ENCODE data around the gene ARPC1A.

GRCh38 chr7:99324559-99324958, 1.1 kb upstream of the ARPC1A start:
- no peak for TF ChIP-seq CTCF (IDR thresholded peaks at IDR 0.05)
- TF ChIP-seq RAD21 (IDR thresholded peaks at IDR 0.05; ENCODE audit: low read length), result no peak
- no peak for TF ChIP-seq ELF1 (IDR thresholded peaks at IDR 0.05)
- TF ChIP-seq REST (IDR thresholded peaks at IDR 0.05; ENCODE audit: low read depth, low read length), result no peak
- TF ChIP-seq FOXM1 (IDR thresholded peaks at IDR 0.05; ENCODE audit: low read depth), result no peak
- no peak for TF ChIP-seq NFIC (IDR thresholded peaks at IDR 0.05; ENCODE audit: borderline replicate concordance)
- no peak for TF ChIP-seq USF2 (IDR thresholded peaks at IDR 0.05; ENCODE audit: borderline replicate concordance, low read depth, low read length)
- no peak for TF ChIP-seq USF1 (IDR thresholded peaks at IDR 0.05; ENCODE audit: borderline replicate concordance, low read depth)
- no peak for TF ChIP-seq GATA2 (CRISPR knock-in tag; IDR thresholded peaks at IDR 0.05)
- TF ChIP-seq EP300 (IDR thresholded peaks at IDR 0.05; ENCODE audit: borderline replicate concordance in 1 of 2, low read depth in 1 of 2, low read length in 1 of 2), result no peak
- TF ChIP-seq MEF2A (IDR thresholded peaks at IDR 0.05; ENCODE audit: borderline replicate concordance, low read depth), result no peak
- no peak for TF ChIP-seq SMC3 (IDR thresholded peaks at IDR 0.05; ENCODE audit: low read depth, low read length)
- no peak for TF ChIP-seq MXI1 (IDR thresholded peaks at IDR 0.05; ENCODE audit: low read depth, low read length)
- TF ChIP-seq NRF1 (IDR thresholded peaks at IDR 0.05; ENCODE audit: low read depth, low read length), result no peak

Measured in SK-N-SH (cell line).